HG03354 (cell line): Measurements from ENCODE around the gene SMPD2.

Experiments
- ATAC-seq: cut with Tn5 transposase; IDR thresholded peaks from one replicate; pipeline ENCODE4 v1.9.1; 2021; ENCODE audit warnings: mild to moderate bottlenecking; ENCODE audit not compliant: unreplicated experiment, poor library complexity, severe bottlenecking

SMPD2 gene, protein sequence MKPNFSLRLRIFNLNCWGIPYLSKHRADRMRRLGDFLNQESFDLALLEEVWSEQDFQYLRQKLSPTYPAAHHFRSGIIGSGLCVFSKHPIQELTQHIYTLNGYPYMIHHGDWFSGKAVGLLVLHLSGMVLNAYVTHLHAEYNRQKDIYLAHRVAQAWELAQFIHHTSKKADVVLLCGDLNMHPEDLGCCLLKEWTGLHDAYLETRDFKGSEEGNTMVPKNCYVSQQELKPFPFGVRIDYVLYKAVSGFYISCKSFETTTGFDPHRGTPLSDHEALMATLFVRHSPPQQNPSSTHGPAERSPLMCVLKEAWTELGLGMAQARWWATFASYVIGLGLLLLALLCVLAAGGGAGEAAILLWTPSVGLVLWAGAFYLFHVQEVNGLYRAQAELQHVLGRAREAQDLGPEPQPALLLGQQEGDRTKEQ

GRCh38 chr6:109440331-109441068, at the start of gene SMPD2, which contains the start of gene PPIL6:
Gene SMPD2, plus strand, starts transcription at chr6:109440724. Its CDS starts 398 bp downstream, at chr6:109441122.
Gene PPIL6, minus strand, starts transcription at chr6:109440628. Its CDS starts 38 bp downstream, at chr6:109440590.
- ATAC-seq, result peak; percentile 90

- ATAC-seq, result no peak
Observed at GRCh38 chr6:109393157-109393885, 47.2 kb upstream of the SMPD2 start.

- no peak for ATAC-seq
Observed at GRCh38 chr6:109393886-109394281, 46.6 kb upstream of the SMPD2 start.

GRCh38 chr6:109396046-109396718, 44.3 kb upstream of the SMPD2 start:
- no peak for ATAC-seq

DNA sequence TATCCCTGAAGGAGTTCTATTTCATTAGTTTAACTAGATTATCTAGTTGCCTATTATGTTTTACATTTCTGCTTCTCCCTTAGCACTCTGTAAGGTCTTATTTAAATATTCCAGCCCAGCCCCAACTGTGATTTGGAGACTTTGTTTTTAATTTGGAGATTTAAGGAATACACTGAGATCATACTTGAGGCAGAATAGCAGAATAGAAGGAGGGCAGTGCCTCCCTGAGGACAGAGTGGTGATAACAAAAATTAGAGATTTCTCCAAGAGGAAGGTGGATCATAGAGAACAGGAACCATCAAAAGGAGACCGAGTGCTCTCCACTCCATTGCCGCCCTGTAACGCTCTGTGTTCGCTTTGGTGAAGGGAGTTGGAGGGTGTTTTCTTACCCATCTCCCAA, 43.5 kb upstream of the SMPD2 start:
- no peak for ATAC-seq

DNA sequence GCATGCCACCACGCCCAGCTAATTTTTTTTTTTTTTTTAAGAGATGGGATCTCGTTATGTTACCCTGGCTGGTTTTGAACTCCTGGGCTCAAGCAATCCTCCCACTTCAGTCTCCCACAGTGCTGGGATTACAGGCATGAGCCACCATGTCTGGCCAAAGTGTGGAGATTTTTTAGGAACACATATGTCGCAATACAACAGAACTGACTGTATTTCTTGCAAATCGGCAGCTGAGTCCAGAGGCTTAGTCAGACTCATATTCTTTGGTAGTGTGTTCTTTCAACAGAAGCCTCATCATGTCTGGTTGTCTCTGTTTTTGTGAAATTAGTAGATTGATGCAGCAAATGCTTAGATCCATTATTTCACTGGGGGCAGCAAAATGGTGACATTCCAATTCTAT, 34.3 kb upstream of the SMPD2 start:
- no peak for ATAC-seq

DNA sequence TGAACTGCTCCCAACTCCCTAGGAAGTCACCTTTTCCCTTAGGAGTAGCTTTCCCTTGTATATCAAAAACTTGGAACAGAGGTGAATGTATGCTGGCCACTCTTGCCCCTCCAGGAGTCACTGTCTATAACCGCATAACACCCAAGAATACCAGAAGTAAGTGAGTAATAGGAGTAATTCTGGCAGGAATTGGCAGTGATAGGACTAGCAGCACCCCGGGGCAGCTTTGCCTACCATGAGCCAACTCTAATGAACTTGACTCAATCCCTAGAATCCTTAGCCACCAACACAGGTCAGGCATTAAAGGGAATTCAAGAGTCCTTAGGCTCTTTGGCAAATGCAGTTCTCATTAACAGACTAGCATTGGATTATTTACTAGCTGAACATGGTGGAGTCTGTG, 29.5 kb upstream of the SMPD2 start:
- ATAC-seq, result no peak

- no peak for ATAC-seq
Observed at GRCh38 chr6:109417646-109418045, 22.9 kb upstream of the SMPD2 start.

- no peak for ATAC-seq
Observed at GRCh38 chr6:109420751-109421150, 19.8 kb upstream of the SMPD2 start.

DNA sequence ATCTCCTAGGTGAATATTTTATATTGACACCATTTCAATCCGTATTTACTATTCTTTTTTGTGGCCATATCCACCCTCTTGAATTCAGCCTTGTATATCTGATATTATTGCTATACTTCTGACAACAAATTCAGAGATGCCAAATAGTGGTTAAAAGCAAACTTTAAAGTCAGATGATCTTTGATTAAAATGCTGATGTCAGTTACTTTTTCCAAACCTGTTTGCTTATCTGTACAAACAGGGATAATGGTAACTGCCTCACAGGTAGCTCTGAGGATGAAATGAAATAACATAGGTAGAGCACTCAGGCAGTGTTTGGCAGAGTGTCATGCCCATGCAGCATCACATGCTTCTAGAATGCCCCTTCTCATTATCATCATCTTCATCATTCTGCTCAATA, 19.3 kb upstream of the SMPD2 start:
- no peak for ATAC-seq

DNA sequence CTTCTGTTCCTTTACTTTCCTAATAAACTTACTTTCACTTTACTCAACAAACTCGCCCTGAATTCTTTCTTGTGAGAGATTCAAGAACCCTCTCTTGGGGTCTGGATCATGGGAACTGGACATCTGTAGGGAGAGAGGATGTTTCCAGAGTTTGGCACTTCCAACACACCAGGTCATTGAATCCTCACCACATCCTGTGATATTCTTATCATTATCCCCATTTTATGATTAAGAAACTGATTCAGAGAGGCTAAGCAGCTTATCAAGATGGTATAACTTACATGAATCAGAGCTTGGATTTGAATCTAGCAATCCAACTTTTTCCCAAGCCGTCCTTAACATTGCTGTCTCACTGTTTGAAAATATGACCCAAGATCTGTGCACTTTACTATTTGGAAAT, 15.6 kb upstream of the SMPD2 start:
- no peak for ATAC-seq

- ATAC-seq, result no peak
Observed at GRCh38 chr6:109428889-109429477, 11.5 kb upstream of the SMPD2 start.

GRCh38 chr6:109429496-109429895, 11.0 kb upstream of the SMPD2 start:
- no peak for ATAC-seq

GRCh38 chr6:109434456-109434855, 6.1 kb upstream of the SMPD2 start:
- ATAC-seq, result no peak

DNA sequence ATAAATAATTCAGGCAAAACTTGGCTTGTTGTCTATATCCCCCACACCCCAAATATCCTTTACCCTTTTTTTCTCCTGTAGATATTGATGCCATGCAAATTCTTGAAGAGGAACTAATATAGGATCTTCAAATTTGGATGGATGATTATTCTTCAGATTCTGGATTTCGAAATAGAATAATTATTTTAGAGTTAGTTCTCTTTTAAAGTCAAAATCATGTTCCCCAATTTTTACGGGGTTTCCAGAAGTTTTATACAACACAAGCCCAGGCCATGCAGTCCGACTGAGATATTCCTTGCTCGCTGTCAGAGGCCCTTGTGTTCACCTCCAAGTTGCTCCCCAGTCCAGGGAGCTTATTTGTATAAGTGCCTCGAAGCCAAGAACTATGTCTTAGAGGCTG, 4.5 kb upstream of the SMPD2 start:
- ATAC-seq, result no peak

- peak; percentile 19 for ATAC-seq
Observed at GRCh38 chr6:109441069-109441816, 719 bp downstream of the SMPD2 start.

DNA sequence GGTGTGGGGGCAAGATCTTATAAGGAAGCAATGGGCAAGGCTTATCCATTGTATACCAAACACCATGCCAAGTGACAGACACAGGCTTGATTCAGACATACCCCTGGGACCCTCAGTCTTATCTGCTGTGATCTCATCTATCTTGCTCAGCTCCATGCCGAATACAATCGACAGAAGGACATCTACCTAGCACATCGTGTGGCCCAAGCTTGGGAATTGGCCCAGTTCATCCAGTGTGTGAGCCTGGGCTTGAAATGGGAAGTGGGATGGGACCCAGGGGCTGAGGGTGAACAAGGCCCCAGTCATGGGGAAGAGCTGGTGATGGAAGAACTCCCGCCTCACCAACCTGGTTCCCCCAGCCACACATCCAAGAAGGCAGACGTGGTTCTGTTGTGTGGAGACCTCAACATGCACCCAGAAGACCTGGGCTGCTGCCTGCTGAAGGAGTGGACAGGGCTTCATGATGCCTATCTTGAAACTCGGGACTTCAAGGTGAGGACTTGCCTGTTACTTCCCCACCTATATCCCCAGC, 1.9 kb downstream of the SMPD2 start:
- ATAC-seq, result no peak

DNA sequence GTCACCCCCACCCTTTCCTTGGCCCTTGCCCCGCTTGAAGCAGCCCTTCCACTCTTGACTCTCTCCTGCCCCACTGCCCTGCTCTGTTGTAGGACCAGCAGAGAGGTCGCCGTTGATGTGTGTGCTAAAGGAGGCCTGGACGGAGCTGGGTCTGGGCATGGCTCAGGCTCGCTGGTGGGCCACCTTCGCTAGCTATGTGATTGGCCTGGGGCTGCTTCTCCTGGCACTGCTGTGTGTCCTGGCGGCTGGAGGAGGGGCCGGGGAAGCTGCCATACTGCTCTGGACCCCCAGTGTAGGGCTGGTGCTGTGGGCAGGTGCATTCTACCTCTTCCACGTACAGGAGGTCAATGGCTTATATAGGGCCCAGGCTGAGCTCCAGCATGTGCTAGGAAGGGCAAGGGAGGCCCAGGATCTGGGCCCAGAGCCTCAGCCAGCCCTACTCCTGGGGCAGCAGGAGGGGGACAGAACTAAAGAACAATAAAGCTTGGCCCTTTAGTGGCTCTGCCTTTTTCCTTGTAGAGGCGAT, 3.0 kb downstream of the SMPD2 start:
- ATAC-seq, result no peak
